ENCODE measurements around the gene TPTE2. TPM values are rescaled to one million over a fixed set of nuclear protein-coding genes. Genes with fewer than 3 reads are reported as not detected.

Gene TPTE2
- total and polyA plus RNA-seq, 9 of the 15 experiments (the other 6 are each of a cell fraction or from before 2014, with no cell fraction given): not detected

DNA sequence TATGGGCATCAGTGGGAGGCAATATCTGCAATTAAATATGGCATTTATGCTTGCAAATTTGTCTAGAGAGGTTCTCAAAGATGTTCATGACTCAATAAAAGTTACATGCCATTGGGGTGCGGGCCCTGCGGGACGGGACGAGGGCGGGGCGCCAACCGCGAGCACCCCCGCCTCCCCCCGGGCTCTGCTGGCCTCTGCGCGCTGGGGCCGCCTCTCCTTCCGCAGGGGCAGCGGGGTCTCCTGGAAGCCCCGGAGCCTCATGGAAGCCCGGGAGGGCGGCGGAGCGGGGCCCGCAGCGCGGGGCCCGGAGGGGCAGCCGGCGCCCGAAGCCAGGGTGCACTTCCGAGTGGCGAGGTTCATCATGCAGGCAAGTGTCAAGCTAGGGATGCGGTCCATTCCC is 179.2 kb downstream of the TPTE2 start (continued):
- TF ChIP-seq, protein P1, sequence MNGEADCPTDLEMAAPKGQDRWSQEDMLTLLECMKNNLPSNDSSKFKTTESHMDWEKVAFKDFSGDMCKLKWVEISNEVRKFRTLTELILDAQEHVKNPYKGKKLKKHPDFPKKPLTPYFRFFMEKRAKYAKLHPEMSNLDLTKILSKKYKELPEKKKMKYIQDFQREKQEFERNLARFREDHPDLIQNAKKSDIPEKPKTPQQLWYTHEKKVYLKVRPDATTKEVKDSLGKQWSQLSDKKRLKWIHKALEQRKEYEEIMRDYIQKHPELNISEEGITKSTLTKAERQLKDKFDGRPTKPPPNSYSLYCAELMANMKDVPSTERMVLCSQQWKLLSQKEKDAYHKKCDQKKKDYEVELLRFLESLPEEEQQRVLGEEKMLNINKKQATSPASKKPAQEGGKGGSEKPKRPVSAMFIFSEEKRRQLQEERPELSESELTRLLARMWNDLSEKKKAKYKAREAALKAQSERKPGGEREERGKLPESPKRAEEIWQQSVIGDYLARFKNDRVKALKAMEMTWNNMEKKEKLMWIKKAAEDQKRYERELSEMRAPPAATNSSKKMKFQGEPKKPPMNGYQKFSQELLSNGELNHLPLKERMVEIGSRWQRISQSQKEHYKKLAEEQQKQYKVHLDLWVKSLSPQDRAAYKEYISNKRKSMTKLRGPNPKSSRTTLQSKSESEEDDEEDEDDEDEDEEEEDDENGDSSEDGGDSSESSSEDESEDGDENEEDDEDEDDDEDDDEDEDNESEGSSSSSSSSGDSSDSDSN (IDR thresholded peaks at IDR 0.05; ENCODE audit: borderline replicate concordance in 1 of 2, low read depth in 2 of 2, low read length in 2 of 2): no peak
- TF ChIP-seq NR2C2 (CRISPR knock-in tag; IDR thresholded peaks at IDR 0.05): no peak
- no peak for TF ChIP-seq NR2C2 (tag; IDR thresholded peaks at IDR 0.05)
- no peak for TF ChIP-seq HDAC2 (IDR thresholded peaks at IDR 0.05)
- TF ChIP-seq NFYB (IDR thresholded peaks at IDR 0.05; ENCODE audit: extremely low read depth, insufficient read length): no peak

Other genes with a start within 250 kb of the TPTE2 start
- 14.0 and 18.3 TPM in 2 replicates for gene MPHOSPH8, start 72.1 kb upstream of the TPTE2 start, total RNA-seq (2014; rRNA removed)
- gene MPHOSPH8, start 72.1 kb upstream of the TPTE2 start, total RNA-seq (2014; rRNA removed; fragmentation: Illumina TruSeq; extraction: Trizol): 17.8 and 18.7 TPM in 2 replicates
- 17.8 and 21.9 TPM in 2 replicates for gene MPHOSPH8, start 72.1 kb upstream of the TPTE2 start, total RNA-seq (2015; rRNA removed; fragmentation: Illumina TruSeq; extraction: Trizol)
- gene MPHOSPH8, start 72.1 kb upstream of the TPTE2 start, total RNA-seq (2021): 14.2 and 15.9 TPM in 2 replicates
- gene MPHOSPH8, start 72.1 kb upstream of the TPTE2 start, polyA plus RNA-seq (2011; rRNA removed): 15.6 and 16.6 TPM in 2 replicates
- 21.3 and 24.8 TPM in 2 replicates for gene MPHOSPH8, start 72.1 kb upstream of the TPTE2 start, polyA plus RNA-seq (2014; fragmentation: Illumina TruSeq; extraction: Trizol)
- gene MPHOSPH8, start 72.1 kb upstream of the TPTE2 start, polyA plus RNA-seq (2014; fragmentation: Nextera tagmentation; extraction: Ambion mirVana): 10 to 100 TPM; 10.3 to 15.6 TPM
- 21.1 and 23.5 TPM in 2 replicates for gene MPHOSPH8, start 72.1 kb upstream of the TPTE2 start, polyA plus RNA-seq (2014; rRNA removed)
- 50.8 and 60.4 TPM in 2 replicates for gene PSPC1, start 221.4 kb upstream of the TPTE2 start, total RNA-seq (2014; rRNA removed)
- 44.5 and 46.9 TPM in 2 replicates for gene PSPC1, start 221.4 kb upstream of the TPTE2 start, total RNA-seq (2014; rRNA removed; fragmentation: Illumina TruSeq; extraction: Trizol)
- 39.9 and 41.2 TPM in 2 replicates for gene PSPC1, start 221.4 kb upstream of the TPTE2 start, total RNA-seq (2015; rRNA removed; fragmentation: Illumina TruSeq; extraction: Trizol)
- 42.9 and 44.8 TPM in 2 replicates for gene PSPC1, start 221.4 kb upstream of the TPTE2 start, total RNA-seq (2021)
- gene PSPC1, start 221.4 kb upstream of the TPTE2 start, polyA plus RNA-seq (2011; rRNA removed): 34.4 and 42.4 TPM in 2 replicates
- 41.3 and 42.4 TPM in 2 replicates for gene PSPC1, start 221.4 kb upstream of the TPTE2 start, polyA plus RNA-seq (2014; fragmentation: Illumina TruSeq; extraction: Trizol)
- gene PSPC1, start 221.4 kb upstream of the TPTE2 start, polyA plus RNA-seq (2014; fragmentation: Nextera tagmentation; extraction: Ambion mirVana): 1 to 10 TPM; 8.6 to 9.1 TPM
- gene PSPC1, start 221.4 kb upstream of the TPTE2 start, polyA plus RNA-seq (2014; rRNA removed): 57.5 and 60.2 TPM in 2 replicates

All from K562 (cell line).